HG02623 (cell line): Measurements from ENCODE around the gene FAM222A.

Source experiments
- ATAC-seq: cut with Tn5 transposase; IDR thresholded peaks from one replicate; pipeline ENCODE4 v1.9.1; 2021; ENCODE audit warnings: moderate library complexity; ENCODE audit not compliant: unreplicated experiment

Gene FAM222A

DNA sequence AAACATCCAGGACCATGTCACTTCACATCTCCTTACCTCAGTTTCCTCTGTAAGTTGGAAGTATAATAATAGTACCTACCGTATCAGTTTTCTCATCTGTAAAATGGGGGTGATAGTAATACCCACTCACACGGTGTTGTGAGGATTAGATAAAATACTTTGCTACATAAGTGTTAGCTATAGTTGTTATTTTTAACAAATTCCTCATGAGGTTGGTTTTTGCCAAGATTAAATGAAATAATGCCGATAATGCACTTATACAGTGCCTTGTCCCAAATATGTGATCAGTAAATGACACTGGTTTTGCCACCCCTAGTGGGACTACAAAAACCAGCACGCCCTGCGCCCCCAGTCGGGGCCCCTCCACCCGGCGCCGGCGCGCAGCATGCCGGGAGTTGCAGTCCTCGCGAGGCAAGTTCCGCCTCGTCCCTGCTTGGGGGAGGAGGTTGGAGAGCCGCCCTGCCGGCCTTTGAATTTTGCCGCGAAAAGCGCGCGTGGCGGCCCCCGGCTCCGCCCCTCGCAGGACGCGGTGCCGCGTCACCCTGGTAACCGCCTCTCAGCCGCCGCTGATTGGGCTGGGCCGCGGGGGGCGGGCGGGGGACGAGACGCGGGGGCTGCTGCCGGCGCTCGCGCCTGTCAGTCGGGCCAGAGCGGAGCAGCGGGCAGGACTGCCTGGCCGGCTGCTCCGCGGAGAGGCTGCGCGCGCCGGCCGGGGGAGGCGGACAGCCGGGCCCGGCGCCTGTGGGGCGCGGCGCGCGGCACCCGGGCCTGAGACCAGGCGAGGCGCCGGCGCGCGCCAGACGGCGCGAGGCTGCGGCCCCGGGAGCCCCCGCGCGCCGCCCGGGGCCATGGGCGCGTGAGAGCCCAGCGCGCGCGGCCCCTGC is at the start of gene FAM222A:
Gene FAM222A (plus strand): TSS at position 639 of the 884 bp plus-strand sequence. CDS start 30,322 bp downstream, outside the sequence.
- ATAC-seq: peak; percentile 84

DNA sequence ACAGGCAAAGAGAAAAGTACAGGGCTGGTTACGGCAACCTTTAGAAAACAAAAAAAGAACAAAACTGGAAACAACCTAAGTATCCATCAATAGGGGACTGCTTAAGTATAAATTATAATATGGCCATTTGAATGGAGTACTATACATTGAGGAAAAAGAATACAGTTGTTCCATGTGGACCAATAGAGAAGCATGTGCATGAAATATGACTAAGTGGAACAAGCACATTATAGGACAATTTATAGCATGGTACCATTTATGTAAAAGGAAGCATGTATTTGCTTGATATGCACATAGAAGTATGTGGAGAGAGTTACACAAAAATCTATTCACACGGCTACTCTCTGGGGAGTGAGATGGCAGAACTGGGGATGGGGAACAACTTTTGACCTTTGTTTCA is 49.2 kb upstream of the FAM222A start:
- ATAC-seq: no peak

DNA sequence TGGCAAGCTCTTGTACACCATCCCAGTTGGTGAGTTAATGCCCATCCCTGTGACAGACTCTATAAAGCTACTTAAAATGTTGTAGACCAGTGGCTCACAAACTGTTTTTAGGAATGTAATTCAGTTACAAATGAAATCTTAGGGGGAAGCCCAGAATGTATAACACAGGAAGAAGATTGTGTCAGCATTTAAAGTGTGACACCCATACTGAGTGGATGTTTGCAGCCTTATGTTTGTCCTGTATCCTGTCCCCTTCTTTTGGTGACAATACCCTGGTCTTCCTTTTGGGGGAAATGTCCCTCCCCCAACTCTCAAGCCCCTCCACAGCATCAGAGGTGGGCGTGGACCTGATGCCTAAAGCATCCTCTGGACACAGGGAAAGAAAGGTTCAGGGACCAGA is 47.6 kb upstream of the FAM222A start:
- no peak for ATAC-seq

DNA sequence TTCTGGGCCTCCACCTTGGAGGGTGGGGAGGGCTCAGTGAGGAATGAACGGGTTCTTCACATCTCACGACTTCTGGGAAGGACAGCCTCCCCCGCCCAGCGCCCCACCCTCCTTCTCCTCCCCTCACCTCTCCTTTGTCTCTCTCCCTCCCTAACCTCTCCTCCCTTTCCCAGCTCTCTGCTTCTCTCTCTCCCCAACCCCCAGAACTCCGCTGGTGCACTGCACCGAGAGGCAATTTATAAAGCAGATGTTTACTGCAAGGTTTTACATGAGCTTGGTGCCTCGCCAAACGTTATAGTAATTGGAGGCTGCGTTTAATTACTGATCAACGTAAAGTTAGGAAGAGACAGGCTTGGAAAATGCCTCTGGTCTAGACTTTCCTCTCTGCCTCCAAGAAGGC is 42.9 kb upstream of the FAM222A start:
- ATAC-seq: no peak

DNA sequence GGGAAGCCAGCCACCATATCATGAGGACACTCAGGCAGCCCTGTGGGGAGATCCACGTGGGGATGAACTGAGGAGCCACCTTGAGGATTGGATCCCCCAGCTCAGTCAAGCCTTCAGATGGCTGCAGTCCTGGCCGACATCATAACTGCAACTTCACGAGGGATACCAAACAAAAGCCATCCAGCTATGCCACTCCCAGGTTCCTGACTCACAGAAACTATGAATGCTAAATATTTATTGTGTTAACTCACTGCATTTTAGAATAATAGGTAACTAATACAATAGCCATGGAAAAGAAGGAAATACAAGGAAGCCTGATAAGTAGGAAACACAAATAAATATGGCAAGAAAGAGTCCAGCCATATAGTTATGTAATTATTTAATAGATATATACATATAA is 42.1 kb upstream of the FAM222A start:
- no peak for ATAC-seq

DNA sequence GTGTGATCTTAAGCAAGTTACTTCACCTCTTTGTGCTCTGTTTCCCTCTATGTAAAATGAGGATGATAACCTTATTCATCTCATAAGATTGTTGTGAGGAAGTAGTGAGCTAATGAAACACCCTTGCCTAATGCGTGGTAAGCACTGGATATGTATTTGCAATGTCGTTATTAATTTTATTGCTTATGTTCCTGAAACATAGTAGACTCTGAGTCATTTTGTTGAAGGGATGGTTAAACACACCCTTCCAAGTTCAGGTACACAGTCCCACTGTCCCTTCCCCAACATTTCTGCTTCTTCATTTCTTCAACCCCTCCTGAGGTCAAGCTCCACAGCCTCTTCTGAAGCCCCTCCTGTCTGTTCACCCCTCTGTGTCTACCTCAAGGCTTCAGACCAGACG is 40.2 kb upstream of the FAM222A start:
- no peak for ATAC-seq

DNA sequence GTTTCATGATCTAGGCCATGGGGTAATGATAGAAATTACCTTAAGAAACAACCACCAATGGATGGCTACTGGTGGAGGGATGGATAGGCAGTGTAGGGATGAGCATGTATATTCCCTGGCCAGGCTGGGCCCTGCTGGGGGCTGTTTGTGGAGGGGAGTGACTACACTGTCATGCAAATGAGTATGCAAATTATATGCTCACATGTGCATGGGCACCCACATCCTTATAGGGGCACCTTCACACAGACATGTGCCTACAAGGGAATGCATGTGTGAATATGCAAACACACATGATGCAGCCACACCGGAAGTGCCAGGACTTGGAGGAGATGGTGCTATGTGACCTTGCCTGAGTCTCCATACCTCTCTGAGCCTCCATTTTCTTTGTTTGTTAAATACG is 39.7 kb upstream of the FAM222A start:
- no peak for ATAC-seq

DNA sequence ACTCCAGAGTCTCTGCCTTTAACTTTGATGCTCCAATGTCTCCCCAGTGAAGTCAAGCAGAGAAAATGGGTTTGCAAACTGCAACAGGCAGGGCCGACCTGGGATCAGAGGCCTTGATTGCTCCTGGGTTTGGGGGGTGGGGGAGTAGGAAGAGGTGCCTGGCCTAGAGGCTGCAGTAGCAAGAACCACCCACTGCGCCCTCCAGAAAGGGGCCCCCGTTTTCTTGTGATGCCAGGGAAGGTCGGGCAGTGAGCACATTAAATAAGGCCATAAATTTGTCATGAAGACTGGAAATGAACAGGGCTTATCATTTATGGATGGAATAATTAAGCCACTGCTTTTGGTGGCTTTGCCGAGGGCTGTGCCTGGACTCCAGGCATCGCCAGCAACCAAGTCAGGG is 38.2 kb upstream of the FAM222A start:
- ATAC-seq: no peak

DNA sequence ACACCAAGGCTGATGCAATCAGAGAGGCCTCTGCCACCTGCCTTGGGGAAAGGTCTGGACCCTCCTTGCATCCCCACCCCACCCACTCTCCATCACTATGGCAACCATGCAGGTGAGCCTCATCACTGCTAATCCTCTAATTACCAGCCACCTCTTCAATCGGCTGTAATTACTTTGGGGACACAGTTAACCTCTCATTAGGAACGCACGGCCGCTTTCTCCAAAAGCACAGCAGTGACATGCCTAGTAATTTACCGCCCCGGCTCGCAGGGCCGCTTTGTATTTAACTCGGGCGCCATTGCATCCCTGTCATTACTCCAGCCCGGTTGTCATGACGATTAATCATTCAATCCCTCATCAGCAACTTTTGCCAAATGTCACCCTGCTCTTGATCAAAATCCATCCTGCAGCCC is 36.3 kb upstream of the FAM222A start:
- ATAC-seq: no peak

DNA sequence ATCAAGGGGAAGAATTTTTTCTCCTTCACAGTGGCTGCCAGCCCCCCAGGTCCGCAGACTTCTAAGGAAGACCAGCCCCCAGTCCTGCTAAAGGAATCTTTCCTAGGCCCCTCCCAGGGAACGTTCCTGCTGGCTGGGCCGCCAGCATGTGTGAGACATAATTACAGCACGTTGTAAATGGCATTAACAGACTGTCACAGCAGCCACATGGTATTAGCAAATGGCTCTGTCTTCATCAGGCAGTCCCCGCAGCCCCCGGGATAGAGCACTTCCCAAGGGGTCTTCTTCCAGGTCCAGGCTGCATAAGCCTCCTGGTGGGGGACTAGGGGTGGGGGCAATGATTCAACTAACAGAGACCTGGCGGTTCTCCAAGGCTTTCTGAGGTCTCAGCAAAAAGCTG is 34.9 kb upstream of the FAM222A start:
- ATAC-seq: no peak

DNA sequence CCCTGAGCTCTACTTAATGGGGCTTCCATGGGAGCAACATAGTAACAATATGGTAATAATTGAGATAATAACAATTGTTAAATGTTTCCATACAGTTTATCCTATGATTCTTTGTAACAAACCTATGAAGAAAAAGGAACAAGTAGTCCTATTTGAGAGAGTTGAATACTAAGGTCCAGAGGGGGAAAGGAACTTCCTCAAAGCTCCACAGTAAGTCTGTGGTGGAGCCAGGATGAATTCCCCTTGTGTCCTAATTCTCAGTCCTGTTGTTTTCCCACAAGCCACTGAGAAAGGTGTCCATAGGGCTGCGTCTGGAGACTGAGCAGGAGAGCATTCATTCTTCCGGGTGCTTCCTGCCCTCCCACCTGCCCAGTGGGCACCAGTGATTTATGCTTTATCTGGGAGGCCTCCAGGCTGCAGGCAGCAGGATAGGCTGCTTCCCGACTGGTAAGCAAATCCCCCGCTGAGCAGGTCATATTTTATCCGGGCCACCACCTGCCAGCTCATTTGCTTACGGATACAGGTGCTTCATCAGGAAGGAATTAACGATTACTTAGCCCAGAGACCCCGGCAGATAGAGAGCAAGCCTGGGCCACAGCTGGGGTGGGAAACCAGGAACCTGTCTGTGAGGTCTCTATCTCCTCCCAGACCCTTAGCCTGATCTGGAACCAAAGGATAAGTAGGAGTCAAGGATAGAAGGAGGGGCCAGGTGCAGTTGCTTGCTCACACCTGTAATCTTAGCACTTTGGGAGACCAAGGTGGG is 33.9 kb upstream of the FAM222A start:
- ATAC-seq: no peak

DNA sequence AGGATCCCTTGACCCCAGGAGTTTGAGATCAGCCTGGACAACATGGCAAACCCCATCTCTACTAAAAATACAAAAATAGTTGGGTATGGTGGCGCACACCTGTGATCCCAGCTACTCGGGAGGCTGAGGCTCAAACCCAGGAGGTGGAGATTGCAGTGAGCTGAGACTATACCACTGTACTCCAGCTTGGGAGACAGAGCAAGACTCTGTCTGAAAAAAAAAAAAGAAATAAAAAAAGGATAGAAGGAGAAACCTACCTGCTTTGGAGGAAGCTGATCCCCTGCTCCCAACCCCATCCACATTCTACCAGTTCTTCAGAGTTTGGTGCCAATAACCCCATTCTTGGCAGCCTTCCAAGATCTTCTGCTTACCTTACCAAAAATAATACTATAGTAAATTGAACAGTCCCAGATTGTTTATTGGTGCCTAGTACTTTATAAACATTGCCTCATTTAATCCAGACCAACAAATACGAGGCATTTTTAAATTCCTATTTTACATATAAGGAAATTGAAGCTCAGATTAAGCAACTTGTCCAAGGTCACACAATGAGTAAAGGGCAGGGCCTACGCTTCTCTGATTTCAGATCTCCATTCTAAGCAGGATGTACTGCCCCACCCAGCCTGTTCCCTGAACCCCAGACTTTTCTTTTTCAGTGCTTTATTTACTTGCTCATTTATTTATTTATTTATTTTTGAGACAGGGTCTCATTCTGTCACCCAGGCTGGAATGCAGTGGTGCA is 33.2 kb upstream of the FAM222A start:
- ATAC-seq: no peak

DNA sequence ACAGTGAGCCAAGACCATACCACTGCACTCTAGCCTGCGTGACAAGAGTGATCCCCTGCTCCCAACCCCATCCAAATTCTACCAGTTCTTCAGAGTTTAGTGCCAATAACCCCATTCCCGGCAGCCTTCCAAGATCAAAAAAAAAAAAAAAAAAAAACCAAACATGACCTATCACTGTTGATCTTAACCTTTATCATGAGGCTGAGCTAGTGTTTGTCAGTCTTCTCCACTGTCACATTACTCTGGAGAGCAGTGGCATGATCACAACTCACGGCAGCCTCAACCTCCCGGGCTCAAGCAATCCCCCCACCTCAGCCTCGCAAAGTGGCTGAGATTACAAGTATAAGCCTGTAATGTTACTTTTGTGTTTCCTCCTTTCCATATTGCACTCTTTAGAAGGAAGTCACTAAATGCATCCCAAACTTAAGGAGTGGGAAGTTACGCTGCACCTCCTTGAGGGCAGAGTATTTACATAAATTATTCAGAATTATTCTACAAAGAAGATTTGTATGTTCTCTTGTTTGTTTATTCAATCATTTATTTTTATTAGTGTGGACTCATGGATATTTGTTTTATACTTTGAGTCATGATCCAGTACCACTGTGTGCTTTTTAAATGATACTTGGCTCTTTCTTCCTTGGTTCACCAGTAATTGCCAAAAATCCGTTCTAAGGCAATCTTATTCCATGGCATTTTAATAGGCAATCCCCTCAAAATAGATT is 31.5 kb upstream of the FAM222A start:
- no peak for ATAC-seq

DNA sequence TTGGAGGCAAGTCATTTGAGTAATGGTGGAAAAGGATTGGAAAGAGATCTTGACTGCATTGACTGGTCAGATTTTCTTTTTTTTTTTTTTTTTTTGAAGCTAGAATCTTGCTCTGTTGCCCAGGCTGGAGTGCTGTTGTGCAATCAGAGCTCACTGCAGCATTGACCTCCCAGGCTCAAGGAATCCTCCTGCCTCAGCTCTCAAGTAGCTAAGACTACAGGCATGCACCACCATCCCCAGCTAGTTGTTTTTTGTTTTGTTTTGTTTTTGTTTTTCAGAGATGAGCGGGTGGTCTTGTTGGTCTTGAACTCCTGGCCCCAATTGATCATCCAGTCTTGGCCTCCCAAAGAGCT is 30.9 kb upstream of the FAM222A start:
- ATAC-seq: no peak

DNA sequence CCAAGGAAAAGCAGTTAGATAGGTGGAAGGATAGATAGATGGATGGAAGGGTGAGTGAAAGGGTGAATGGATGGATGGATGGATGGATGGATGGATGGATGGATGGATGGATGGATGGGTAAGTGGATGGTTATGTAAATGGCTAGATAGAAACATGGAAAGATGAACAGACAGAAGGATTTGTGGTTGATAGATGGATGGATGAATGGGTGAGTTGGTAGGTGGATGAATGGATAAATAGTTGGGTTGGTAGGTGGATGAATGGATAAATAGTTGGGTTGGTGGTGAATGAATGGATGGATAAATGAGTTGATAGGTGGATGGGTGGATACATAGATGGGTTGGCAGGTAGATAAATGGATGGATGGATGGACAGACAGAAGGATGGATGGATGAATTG is 30.3 kb upstream of the FAM222A start:
- ATAC-seq: no peak

DNA sequence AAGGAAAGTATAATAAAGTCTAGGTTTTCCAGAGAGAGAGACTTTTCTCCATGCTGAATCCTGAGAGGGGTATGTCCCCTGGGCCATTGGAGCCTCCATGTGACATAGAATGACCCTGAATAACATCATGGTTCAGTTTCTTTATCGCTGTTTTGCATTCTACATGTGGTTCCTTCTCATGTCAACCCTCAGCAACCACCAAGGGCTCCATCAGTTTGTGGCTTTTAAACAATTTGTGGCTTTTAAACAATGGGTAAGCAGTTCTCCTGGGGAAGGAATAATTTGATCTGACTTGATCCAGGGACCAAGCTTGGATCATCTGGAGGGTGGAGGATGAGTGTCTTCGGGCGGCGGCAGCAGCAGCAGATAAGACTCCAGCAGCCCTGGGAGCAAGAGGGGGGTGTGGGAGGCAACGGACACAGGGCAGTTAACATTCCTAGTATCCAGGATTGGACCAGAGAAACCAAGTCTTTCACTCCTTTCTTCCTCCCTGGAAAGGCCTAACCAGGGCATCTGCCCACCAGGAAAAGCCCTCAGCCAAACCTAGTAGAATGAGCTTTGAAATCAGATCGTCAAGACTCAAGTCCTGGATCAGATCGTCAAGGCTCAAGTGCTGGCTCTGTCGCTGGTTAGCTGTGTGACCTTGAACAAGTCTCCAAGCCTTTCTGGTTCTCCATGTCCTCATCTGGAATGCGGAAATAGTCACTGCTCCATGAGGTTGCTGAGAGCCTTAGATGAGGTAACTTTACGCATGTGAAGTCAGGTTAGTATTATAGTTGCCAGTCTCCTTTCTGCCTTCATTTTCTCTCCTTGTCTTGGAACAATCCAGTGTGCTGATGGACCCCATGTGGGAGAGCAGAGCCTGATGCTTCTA is 27.8 kb upstream of the FAM222A start:
- no peak for ATAC-seq

DNA sequence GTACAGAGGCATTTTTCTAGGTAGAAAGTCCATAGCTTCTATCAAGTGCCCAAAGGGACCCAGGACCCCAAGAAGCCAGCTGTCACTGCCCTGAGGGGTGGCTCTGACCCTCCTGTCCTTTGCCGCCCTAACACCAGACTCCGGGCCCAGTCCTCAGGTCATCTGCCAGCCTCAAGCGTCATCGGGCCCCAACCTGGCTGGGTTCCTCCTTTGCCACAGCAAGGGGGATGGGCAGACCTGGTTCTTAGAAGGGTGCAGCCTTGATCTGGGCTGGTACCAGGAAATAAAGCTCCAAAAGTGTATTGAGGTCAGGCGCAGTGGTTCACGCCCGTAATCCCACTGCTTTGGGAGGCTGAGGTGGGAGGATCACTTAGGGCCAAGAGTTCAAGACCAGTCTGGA is 27.1 kb upstream of the FAM222A start:
- no peak for ATAC-seq

DNA sequence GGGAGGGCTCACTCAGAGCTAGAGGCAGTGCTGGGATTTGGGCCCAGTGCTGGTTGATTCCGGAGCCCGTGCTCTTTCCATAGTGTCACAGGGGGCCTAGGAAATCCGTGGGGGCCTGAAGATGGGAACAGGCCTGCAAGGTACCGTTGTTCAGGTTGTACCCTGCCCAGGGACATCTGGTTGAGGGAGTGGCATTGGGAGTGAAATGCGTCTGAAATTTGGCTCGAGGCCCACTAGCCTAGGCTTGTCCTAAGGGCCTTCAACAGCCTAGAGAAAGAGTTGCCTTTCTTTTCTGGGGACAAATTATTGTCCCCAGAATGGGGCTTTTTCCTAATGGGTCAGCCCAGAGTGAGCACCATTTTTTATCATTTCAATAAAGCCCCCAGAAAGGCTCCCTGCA is 26.4 kb upstream of the FAM222A start:
- ATAC-seq: no peak

DNA sequence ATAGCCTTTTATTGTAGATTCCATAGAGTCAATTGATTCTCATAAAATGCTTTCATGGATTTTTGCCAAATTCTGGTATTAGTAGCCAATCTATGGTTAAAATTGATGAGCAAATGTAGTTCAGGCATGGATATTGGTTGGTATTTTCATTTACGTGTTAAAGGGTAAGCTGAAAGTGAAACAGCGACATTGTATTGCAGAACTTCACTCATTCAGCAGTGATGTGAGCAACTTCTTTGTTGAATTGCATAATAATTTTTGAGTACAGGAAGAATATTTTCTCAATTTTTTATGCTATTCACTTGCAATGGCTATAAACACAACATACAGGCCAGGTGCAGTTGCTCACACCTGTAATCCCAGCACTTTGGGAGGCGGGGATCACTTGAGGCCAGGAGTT is 24.2 kb upstream of the FAM222A start:
- no peak for ATAC-seq

DNA sequence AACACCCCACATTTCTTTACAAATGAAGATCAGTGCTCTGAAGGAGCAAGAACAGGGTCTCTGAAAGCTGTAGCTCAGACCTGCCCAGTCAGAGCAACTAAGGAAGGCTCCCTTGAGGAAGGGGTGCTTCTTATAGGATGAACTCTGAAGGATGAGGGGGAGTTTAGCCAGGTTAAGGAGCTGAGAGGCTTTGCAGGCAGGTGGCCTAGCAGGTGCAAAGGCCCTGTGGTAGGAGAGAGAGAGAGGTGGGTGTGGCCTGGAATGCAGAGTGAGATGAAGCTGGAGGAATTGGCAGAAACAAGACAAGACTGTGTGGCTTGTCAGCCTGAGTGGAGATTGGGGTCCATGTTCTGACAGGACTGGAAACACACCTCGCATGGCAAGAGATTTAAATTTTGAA is 20.5 kb upstream of the FAM222A start:
- ATAC-seq: no peak
